Measurements from ENCODE around the gene PRM3.

The PRM3 gene

GRCh38 chr16:11283820-11284248, 10.4 kb upstream of the PRM3 start:
- no peak for TF ChIP-seq CTCF (IDR thresholded peaks at IDR 0.05)

DNA sequence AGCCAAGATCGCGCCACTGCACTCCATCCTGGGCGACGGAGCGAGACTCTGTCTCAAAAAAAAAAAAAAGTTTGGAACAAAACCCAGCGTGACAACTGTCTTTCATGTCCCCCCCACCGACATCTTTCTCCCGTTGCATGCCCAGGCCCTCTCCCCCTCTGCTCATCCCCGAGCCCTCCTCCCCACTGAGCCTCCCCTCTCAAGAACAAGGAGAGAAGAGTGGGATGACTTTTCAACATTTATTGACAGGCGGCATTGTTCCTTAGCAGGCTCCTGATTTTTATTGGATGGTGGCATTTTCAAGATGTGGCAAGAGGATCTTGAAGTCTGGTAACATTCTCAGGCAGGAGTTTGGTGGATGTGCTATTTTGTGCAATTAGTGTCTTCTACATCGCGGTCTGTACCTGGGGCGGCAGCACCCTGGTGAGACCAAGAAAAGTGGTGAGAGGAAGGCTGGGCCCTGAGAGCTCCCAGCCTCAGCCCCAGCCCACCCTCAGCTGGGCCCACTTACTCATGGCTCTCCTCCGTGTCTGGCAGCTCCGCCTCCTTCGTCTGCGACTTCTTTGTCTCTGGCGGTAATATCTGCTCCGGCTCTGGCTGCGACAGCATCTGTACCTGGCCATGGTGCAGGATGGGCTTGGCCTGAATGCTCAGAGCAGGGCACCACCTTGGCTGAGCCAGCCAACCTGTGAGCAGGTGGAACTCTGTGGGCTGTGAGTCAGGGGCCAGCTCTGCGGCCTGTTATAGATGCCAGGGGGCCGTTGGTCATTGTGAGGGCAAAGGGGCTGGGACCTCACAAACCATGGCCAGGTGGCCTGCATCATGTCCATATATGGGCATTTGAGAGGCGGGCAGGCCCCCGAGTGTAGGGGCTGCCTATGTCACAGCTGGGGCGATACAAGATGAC, 7.4 kb upstream of the PRM3 start, which contains the start of gene PRM1:
Gene PRM1 (minus strand): TSS at position 715 of the 907 bp plus-strand sequence. CDS start 92 bp downstream, at position 623.
- TF ChIP-seq CTCF (IDR thresholded peaks at IDR 0.05) = no peak

GRCh38 chr16:11278681-11279628, 5.5 kb upstream of the PRM3 start:
- no peak for TF ChIP-seq CTCF (IDR thresholded peaks at IDR 0.05)

DNA sequence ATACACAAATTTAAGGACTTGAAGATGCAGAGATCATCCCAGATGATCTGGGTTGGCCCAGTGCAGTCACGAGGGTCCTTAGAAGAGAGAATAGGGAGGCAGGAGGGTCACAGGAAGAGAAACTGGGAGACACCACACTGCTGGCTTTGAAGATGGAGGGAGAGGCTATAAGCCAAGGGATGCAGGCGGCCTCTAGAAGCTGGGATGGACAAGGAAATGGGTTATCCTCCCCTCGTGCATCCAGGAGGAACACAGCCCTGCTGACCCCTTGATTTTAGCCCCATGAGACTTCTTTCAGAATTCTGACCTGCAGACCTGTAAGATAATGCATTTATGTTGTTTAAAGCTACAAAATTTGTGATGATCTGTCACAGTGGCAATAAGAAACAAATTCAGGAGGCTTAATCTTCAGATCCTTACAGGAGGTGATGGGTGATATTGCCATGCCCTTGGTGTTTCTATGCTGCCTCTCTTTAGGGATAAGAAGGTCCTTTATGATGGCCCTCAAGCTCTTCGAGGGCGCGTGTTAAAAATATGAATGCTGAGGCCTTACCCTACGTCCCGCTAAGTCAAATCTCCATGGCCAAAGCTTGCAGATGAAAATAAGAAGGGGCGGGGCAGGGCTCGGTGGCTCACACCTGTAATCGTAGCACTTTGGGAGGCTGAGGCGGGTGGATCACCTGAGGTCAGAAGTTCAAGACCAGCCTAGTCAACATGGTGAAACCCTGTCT, 4.3 kb upstream of the PRM3 start:
- no peak for TF ChIP-seq CTCF (IDR thresholded peaks at IDR 0.05)

DNA sequence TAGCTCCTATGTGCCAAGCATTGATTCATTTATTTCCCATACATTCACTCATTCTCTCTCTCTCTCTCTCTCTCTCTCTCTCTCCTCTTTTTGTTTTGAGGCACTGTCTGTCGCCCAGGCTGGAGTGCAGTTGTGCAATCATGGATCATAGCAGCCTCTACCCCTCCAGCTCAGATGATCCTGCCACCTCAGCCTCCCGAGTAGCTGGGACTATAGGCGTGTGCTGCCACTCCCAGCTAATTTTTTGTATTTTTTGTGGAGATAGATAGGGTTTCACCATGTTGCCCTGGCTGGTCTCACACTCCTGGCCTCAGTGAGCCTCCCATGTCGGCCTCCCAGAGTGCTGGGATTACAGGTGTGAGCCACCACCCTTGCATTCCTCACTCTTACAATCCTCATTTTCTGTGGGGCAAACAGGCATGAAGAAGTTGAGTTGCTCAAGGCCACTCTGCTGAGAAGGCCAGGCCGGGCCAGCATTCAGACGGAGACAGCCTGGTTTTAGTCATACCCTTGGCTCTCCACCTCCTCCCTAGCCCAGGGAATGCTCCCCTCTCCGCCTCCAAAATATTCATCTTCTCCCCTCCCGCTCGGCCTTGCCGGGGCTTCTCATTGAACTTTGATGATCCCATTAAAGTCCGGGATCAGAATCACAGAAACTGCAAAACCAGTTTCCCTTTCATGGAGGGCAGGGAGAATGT, 3.6 kb upstream of the PRM3 start:
- no peak for TF ChIP-seq CTCF (IDR thresholded peaks at IDR 0.05)

DNA sequence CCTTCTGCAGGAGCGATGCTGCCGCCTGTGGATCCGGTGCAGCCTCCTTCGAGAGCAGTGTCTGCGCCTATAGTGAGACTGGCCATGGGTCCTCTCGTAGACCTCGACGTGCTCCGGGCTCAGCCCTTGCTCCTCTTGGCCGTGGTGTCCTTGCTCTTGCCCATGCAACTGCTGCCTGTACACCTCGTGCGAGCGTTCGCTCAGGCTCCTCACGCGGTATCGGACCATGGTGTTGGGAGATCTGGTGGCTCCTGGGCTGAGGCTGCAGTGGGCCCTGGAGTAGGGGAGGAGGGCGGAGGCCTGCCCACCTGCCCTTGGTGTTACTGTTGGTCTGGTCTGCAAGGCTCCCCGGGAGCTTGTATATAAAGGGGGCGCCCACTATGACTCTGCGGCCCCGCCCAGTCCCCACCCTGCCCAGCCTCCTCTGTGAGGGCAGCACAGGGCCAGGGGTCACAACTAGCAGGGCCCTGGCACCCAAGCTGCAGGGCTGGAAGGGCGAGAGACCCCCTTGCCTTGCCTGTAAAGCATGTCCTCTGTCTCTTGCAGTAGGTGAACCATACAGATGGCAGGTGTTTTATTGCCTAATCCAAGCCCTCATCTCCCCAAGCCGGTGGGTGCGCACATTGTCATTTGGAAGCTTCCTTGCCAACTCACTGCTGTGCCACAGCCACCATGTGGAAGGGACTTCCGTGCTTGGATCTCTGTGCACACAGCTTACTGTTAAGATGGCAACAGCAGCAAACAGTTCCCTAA, 2.9 kb upstream of the PRM3 start, which contains the start of gene PRM2:
Gene PRM2 (minus strand): TSS at position 338 of the 753 bp plus-strand sequence. CDS start 110 bp downstream, at position 228.
- TF ChIP-seq CTCF (IDR thresholded peaks at IDR 0.05) = no peak
